T follicular helper cell (primary cell): ENCODE data around the gene NT5DC4.
"Not testable (repeated sequence)": the region's sequence is repeated elsewhere in the genome, so short reads cannot be mapped to it uniquely, and the experiment has no call there.

Experiments used
- DNase-seq: peaks from one replicate; pipeline ENCODE4 v3.0.0-alpha.2; 2020; ENCODE audit warnings: low read depth

NT5DC4 gene

GRCh38 chr2:112699984-112700667 is 20.7 kb upstream of the NT5DC4 start:
- DNase-seq = no peak

GRCh38 chr2:112701052-112701451 is 19.8 kb upstream of the NT5DC4 start:
- DNase-seq = no peak

- no peak for DNase-seq
Measured at GRCh38 chr2:112703684-112704083, 17.1 kb upstream of the NT5DC4 start.

GRCh38 chr2:112705575-112705974 is 15.2 kb upstream of the NT5DC4 start:
- DNase-seq = no peak

GRCh38 chr2:112706170-112706664 is 14.6 kb upstream of the NT5DC4 start:
- no peak for DNase-seq

GRCh38 chr2:112706947-112707346 is 13.9 kb upstream of the NT5DC4 start:
- not testable (repeated sequence) for DNase-seq

GRCh38 chr2:112708968-112709367 is 11.9 kb upstream of the NT5DC4 start:
- no peak for DNase-seq

- no peak for DNase-seq
Measured at GRCh38 chr2:112709703-112710102, 11.1 kb upstream of the NT5DC4 start.

- no peak for DNase-seq
Measured at GRCh38 chr2:112710956-112711750, 9.7 kb upstream of the NT5DC4 start.

GRCh38 chr2:112712465-112712864 is 8.4 kb upstream of the NT5DC4 start:
- DNase-seq = no peak

GRCh38 chr2:112712903-112713584 is 7.8 kb upstream of the NT5DC4 start:
- DNase-seq = no peak

GRCh38 chr2:112713585-112713925 is 7.3 kb upstream of the NT5DC4 start:
- no peak for DNase-seq

GRCh38 chr2:112713926-112714325 is 6.9 kb upstream of the NT5DC4 start:
- DNase-seq = no peak

- no peak for DNase-seq
Measured at GRCh38 chr2:112714331-112714730, 6.5 kb upstream of the NT5DC4 start.

- no peak for DNase-seq
Measured at GRCh38 chr2:112714836-112715631, 5.8 kb upstream of the NT5DC4 start.

- DNase-seq = not testable (repeated sequence)
Measured at GRCh38 chr2:112716094-112716493, 4.7 kb upstream of the NT5DC4 start.

- not testable (repeated sequence) for DNase-seq
Measured at GRCh38 chr2:112716826-112717352, 3.9 kb upstream of the NT5DC4 start.

- DNase-seq = no peak
Measured at GRCh38 chr2:112718863-112719370, 1.9 kb upstream of the NT5DC4 start.

GRCh38 chr2:112721819-112722522 is 1.2 kb downstream of the NT5DC4 start:
- DNase-seq = no peak

- no peak for DNase-seq
Measured at GRCh38 chr2:112722816-112723546, 2.2 kb downstream of the NT5DC4 start.
